Caco-2 (cell line): Measurements from ENCODE around the gene LRRC4. TPM values are rescaled to one million over a fixed set of nuclear protein-coding genes. Genes with fewer than 3 reads are reported as not detected.

Experiments used
- BruUV-seq: library from RNA; stranded (reverse); fragments of 400-500 nt; replicated peaks from 2 replicates; lab custom pipeline; 2021; lab: Mats Ljungman, UMichigan
- CTCF ChIA-PET: fragments of 300-600 bp; sonication (Branson Sonifier 250); formaldehyde crosslinking; loops from one replicate; lab custom pipeline; 2022; ENCODE audit warnings: antibody characterized with exemption; lab: Charles Lee
- POLR2A ChIA-PET: fragments of 300-600 bp; sonication (Branson Sonifier 250); formaldehyde crosslinking; loops from one replicate; lab custom pipeline; 2022; ENCODE audit warnings: antibody characterized with exemption; lab: Charles Lee
- DNase-seq, 2 experiments: peaks; one replicate each; pipeline versions ENCODE4 v3.0.0 to v3.0.0-alpha.2; 2020 to 2022
- H3K27me3 ChIP-seq: replicated peaks from 2 replicates; pipeline ENCODE4 v1.6.0; 2011; ENCODE audit warnings: low read length; ENCODE audit not compliant: control insufficient read depth, insufficient read depth
- H3K36me3 ChIP-seq: 2 replicates; pipeline ENCODE4 v1.5.1; 2011; ENCODE audit warnings: low read length; ENCODE audit not compliant: control insufficient read depth, insufficient read depth
- H3K4me1 ChIP-seq: fragments of 250-450 bp; sonication (Bioruptor Pico); 2 replicates; pipeline ENCODE4 v1.5.1; 2020; ENCODE audit warnings: mild to moderate bottlenecking
- H3K4me3 ChIP-seq: 2 replicates; pipeline ENCODE4 v1.5.1; 2011; ENCODE audit warnings: low read depth, mild to moderate bottlenecking, control low read depth, low read length
- H3K9me3 ChIP-seq: fragments of 250-450 bp; sonication (Bioruptor Pico); 2 replicates; pipeline ENCODE4 v1.5.1; 2020; ENCODE audit warnings: mild to moderate bottlenecking, moderate library complexity
- H3K27ac Mint-ChIP-seq: one replicate; pipeline ENCODE4 v1.8.0; 2022; ENCODE audit warnings: mixed read lengths; ENCODE audit not compliant: unreplicated experiment
- H3K27me3 Mint-ChIP-seq: one replicate; pipeline ENCODE4 v1.8.0; 2022; ENCODE audit warnings: mixed read lengths; ENCODE audit not compliant: insufficient read depth, unreplicated experiment
- H3K36me3 Mint-ChIP-seq: one replicate; pipeline ENCODE4 v1.8.0; 2022; ENCODE audit warnings: mild to moderate bottlenecking, mixed read lengths; ENCODE audit not compliant: insufficient read depth, unreplicated experiment
- H3K4me1 Mint-ChIP-seq: one replicate; pipeline ENCODE4 v1.8.0; 2022; ENCODE audit warnings: low read depth, mixed read lengths; ENCODE audit not compliant: unreplicated experiment
- H3K4me3 Mint-ChIP-seq: one replicate; pipeline ENCODE4 v1.8.0; 2022; ENCODE audit warnings: mild to moderate bottlenecking, moderate library complexity, mixed read lengths; ENCODE audit not compliant: unreplicated experiment
- H3K9me3 Mint-ChIP-seq: one replicate; pipeline ENCODE4 v1.8.0; 2022; ENCODE audit warnings: mixed read lengths; ENCODE audit not compliant: unreplicated experiment
- CTCF ChIP-seq, 2 experiments: fragments of 200-600 bp in 1 of 2; IDR thresholded peaks; 1 replicate in 1 of 2; 2 replicates in 1 of 2; pipeline versions ENCODE4 v1.5.1 to v1.8.0; 2011 to 2022; ENCODE audit warnings: antibody characterized with exemption in 1 of 2, control low read depth in 1 of 2, inconsistent platforms in 1 of 2, low read depth in 1 of 2, low read length in 1 of 2, mild to moderate bottlenecking in 1 of 2, moderate library complexity in 1 of 2; ENCODE audit not compliant: insufficient read depth in 1 of 2, severe bottlenecking in 1 of 2, unreplicated experiment in 1 of 2
- intact Hi-C: fragments of 100-400 bp; cut with micrococcal nuclease; formaldehyde crosslinking; loops from one replicate; pipeline ENCODE4 v1.10.0; 2022; ENCODE audit not compliant: unreplicated experiment
- total RNA-seq: library from RNA; stranded (reverse); gene quantifications from 2 replicates; pipeline ENCODE4 v1.2.3, GENCODE V29; 2022

The LRRC4 gene
- total RNA-seq, 1 experiment from 2014 or later: not detected

GRCh38 chr7:128076796-128077271, 45.6 kb upstream of the LRRC4 start:
- POLR2A ChIA-PET: no interaction called here
- intact Hi-C loops: no loop called here

GRCh38 chr7:128076196-128076795, 45.1 kb upstream of the LRRC4 start:
- no peak for TF ChIP-seq CTCF (IDR thresholded peaks at IDR 0.05; ENCODE audit: insufficient read depth in 1 of 2, low read depth in 1 of 2, low read length in 1 of 2, severe bottlenecking in 1 of 2, unreplicated experiment in 1 of 2)
- Mint-ChIP-seq H3K36me3 (peaks cover 62% of the 10 kb centered on the region), H3K9me3 (no peaks in the 10 kb centered on the region), H3K27ac (no peak overlapping the region), H3K4me3 (no peak overlapping the region), H3K27me3 (no peaks in the 10 kb centered on the region), H3K4me1 (no peaks in the 10 kb centered on the region)
- CTCF ChIA-PET: no interaction called here
- Histone ChIP-seq H3K27me3 (no peaks in the 10 kb centered on the region), H3K36me3 (no peaks in the 10 kb centered on the region), H3K4me3 (no peak overlapping the region), H3K9me3 (no peaks in the 10 kb centered on the region), H3K4me1 (no peaks in the 10 kb centered on the region)
- intact Hi-C loops: no loop called here
- no peak for DNase-seq
- POLR2A ChIA-PET: no interaction called here
- BruUV-seq: no TSS peak

More at GRCh38 chr7:128076796-128077271, 45.6 kb upstream of the LRRC4 start:
- Histone ChIP-seq H3K4me1 (no peaks in the 10 kb centered on the region), H3K27me3 (no peaks in the 10 kb centered on the region), H3K4me3 (no peak overlapping the region), H3K9me3 (no peaks in the 10 kb centered on the region), H3K36me3 (peaks cover 2% of the 10 kb centered on the region)
- Mint-ChIP-seq H3K9me3 (no peaks in the 10 kb centered on the region), H3K4me1 (no peaks in the 10 kb centered on the region), H3K4me3 (no peak overlapping the region), H3K36me3 (peaks cover 59% of the 10 kb centered on the region), H3K27ac (no peak overlapping the region), H3K27me3 (no peaks in the 10 kb centered on the region)
- TF ChIP-seq CTCF (IDR thresholded peaks at IDR 0.05; ENCODE audit: insufficient read depth in 1 of 2, low read depth in 1 of 2, low read length in 1 of 2, severe bottlenecking in 1 of 2, unreplicated experiment in 1 of 2): no peak
- CTCF ChIA-PET: no interaction called here
- DNase-seq: no peak
- BruUV-seq: no TSS peak

GRCh38 chr7:128075242-128076095, 44.2 kb upstream of the LRRC4 start:
- DNase-seq: no peak
- CTCF ChIA-PET: no interaction called here
- TF ChIP-seq CTCF (IDR thresholded peaks at IDR 0.05; ENCODE audit: insufficient read depth in 1 of 2, low read depth in 1 of 2, low read length in 1 of 2, severe bottlenecking in 1 of 2, unreplicated experiment in 1 of 2): no peak
- H3K9me3 Mint-ChIP-seq: no peaks in the 10 kb centered on the region
- intact Hi-C loops: no loop called here
- Histone ChIP-seq H3K4me3 (no peak overlapping the region), H3K4me1 (no peaks in the 10 kb centered on the region), H3K27me3 (no peaks in the 10 kb centered on the region), H3K36me3 (no peaks in the 10 kb centered on the region), H3K9me3 (no peaks in the 10 kb centered on the region)
- H3K27me3 Mint-ChIP-seq: no peaks in the 10 kb centered on the region
- no peak overlapping the region for H3K4me3 Mint-ChIP-seq
- POLR2A ChIA-PET: no interaction called here
- no peak overlapping the region for H3K27ac Mint-ChIP-seq
- peaks cover 62% of the 10 kb centered on the region for H3K36me3 Mint-ChIP-seq
- H3K4me1 Mint-ChIP-seq: no peaks in the 10 kb centered on the region
- BruUV-seq: no TSS peak
